HG03280 (cell line): ENCODE data around the gene UTP25.
"Not testable (repeated sequence)": the region's sequence is repeated elsewhere in the genome, so short reads cannot be mapped to it uniquely, and the experiment has no call there.

Experiments
- ATAC-seq: cut with Tn5 transposase; IDR thresholded peaks from one replicate; pipeline ENCODE4 v1.9.1; 2021; ENCODE audit warnings: mild to moderate bottlenecking, moderate library complexity; ENCODE audit not compliant: unreplicated experiment

UTP25 gene

DNA sequence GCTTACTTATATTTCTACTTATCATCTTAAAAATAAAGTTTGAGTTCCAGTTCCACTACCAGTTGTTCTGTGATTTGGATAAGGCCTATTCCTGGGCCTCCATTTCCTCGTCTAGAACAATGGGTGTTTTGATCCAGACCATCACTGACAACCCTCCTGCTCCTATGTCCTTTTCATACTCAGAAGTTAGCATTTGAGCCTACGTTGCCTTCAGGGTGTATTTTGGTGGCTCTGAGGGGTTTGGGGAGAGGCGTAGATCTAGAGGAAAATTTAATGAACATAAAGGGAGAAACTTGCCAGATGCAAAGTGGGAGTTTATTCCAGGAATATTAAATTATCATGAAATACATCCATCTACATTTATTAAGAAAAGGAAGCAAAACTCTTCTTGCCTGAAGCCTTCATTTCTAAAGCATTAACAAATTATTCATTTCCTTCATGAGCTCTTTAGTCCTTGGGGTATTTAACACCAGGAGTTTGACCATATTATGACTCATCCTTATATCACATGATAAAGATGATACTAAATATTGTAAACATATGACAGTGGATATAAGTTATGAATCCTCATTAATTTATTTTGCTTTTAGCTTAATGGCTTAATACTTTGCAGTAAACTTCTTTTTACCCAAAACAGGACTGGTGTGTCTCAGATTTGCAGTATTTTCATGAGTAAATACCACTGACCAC lies 63.0 kb downstream of the UTP25 start:
- ATAC-seq, result no peak

DNA sequence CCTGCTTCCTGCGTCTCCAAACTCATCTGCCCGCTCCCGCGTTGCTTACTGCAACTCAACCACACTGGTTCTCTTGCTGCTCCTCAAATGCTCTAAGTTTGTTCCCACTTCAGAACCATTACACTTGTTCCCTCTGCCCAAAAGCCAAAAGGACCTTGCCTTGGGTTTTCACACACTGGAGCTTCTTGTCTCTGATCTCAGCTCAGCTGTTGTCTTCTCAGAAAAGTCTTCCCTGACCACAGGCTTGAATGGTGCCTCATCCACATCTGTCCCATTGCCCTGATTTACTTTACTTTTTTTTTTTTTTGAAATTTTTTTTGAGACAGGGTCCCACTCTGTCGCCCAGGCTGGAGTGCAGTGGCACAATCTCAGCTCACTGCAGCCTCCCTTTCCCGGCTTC lies 66.0 kb downstream of the UTP25 start:
- no peak for ATAC-seq

DNA sequence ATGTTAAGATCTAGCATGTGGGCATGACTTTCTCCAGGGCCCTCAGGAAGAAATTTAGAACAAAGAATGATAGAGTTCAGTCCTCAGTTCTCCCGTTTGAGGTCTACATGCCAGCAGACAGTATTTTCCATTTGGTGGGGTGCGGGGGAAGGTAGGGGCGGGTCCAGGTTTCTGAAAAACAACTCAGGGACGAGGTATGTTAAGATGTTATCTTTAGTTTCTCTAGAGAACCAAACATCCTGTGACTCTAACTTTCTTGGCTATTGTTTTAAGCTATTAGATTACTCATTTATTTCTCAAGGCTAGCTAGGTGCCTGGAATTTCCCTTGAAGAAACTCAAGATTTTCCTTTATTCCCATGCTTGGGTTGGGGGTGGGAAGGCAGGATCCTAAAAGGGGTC lies 67.9 kb downstream of the UTP25 start:
- ATAC-seq, result no peak

DNA sequence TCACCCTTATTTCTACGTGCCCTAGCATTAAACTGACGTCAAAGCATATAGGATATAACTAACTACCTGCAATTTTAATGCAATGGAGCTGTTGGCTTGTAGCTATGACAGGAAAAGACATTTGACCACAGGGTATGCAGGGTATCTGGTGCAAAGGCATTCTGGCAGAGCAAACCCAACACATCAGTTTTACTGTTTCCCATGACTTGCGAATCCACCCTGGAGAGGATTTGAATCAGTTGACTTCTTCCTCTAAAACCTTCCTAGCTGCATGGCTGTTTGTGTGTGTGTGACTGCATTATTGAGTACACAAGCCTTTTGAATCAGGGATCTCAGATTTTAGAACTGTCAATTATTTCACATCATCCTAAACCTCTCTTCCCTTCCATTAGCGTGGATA lies 68.6 kb downstream of the UTP25 start:
- ATAC-seq, result no peak

DNA sequence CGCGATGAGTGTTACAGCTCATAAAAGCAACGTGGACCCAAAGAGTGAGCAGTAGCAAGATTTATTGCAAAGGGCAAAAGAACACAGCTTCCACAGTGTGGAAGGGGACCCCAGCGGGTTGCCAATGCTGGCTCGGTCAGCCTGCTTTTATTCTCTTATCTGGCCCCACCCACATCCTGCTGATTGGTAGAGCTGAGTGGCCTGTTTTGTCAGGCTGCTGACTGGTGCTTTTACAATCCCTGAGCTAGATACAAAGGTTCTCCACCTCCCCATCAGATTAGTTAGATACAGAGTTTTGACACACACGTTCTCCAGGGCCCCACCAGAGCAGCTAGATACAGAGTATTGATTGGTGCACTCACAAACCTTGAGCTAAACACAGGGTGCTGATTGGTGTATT lies 70.5 kb downstream of the UTP25 start:
- not testable (repeated sequence) for ATAC-seq

DNA sequence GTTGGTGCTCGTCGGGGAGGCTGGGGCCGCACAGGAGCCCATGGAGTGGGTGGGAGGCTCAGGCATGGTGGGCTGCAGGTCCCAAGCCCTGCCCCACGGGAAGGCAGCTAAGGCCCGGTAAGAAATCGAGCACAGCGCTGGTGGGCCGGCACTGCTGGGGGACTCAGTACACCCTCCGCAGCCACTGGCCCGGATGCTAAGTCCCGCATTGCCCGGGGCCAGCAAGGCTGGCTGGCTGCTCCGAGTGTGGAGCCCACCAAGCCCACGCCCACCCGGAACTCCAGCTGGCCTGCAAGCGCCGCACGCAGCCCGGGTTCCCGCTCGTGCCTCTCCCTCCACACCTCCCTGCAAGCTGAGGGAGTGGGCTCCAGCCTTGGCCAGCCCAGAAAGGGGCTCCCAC lies 71.1 kb downstream of the UTP25 start:
- not testable (repeated sequence) for ATAC-seq

DNA sequence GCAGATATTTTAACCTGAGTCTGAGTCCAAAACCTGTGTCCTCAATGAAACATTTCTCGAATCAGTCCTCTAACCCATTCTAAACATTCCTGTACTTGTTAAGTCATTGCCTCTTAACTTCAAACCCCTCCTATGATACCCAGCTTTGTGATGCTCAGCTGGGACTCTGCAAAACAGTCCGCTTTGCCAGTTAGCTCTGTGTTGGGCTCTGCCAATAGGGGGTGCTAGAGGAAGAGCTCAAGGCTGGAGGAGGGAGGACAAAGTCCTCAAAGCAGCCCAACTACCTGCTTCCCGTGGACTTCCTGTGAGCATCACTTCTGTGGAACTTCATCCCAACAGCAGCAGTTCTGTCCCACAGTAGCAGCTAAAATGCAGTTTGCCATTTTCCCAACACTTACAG lies 72.2 kb downstream of the UTP25 start:
- ATAC-seq, result peak; percentile 64

DNA sequence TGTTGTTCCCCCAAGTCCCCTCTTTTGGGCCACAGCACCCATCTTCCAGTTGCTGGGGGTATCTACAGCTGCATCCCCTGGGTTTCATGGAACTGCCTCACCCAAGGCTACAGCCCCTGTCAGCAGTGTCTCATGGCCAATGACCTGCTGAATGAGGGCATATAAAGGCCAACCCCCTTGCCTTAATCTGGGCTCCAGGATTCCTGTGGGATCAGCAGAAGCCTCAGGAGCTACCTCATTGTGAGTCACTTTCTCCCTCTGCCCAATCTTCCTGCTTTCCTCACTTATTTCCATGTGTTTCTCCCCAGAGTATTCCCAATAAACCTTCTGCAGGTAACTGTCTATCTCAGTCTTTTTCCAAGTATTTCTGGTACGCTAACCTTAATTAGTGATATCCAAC lies 73.0 kb downstream of the UTP25 start:
- no peak for ATAC-seq

DNA sequence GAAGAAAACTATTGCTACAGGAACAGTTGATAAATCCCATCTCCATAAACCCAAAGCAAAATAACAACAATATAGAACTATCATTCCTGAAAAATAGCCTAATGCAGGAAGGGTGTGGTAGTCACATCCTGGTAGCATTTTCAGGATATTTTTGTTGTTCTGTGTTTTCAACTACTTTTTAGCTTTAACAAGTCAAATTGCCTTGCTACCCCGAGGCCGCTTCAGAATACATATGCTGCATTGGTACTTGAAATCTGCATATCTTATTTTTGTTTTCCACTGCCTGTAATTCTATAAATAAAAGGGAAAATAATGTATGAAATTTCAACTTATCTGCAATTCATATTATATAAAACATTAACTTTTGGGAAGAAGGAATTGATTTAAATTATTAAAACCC lies 73.4 kb downstream of the UTP25 start:
- ATAC-seq, result no peak

DNA sequence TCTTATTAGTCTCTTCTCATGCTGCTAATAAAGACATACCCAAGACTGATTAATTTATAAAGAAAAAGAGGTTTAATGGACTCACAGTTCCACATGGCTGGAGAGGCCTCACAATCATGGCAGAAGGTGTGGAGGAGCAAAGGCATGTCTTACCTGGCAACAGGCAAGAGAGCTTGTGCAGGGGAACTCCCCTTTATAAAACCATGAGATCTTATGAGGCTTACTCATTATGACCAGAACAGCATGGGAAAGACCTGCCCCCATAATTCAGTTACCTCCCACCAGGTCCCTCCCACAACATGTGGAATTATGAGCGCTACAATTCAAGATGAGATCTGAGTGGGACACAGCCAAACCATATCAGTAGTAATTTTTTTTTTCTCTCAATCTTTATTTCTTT lies 77.0 kb downstream of the UTP25 start:
- ATAC-seq, result not testable (repeated sequence)
